Measurements from ENCODE around the gene CHRNA10. TPM values are rescaled to one million over a fixed set of nuclear protein-coding genes. Genes with fewer than 3 reads are reported as not detected.

CHRNA10 gene
- total RNA-seq, 1 experiment from 2014 or later = 1.7 TPM

DNA sequence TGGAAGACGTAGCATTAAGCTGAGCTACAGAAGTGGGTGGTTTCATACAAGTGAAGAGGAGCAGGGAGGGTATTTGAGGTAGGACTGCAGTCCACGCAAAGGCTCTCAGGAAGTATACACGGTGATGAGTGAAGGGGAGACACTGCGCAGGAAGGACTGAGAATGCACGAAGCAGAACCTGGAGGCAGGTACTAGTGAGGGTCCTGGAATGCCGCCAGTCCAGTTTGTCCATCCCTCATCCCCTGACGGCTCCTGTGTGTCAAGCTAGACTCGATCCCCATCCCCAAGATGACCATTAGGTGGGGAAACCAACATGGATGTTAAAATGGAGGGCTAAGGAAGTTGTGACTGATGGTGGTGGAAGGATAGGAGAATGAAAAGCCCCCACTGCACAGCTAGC, 53.2 kb downstream of the CHRNA10 start:
- TF ChIP-seq, protein P1, sequence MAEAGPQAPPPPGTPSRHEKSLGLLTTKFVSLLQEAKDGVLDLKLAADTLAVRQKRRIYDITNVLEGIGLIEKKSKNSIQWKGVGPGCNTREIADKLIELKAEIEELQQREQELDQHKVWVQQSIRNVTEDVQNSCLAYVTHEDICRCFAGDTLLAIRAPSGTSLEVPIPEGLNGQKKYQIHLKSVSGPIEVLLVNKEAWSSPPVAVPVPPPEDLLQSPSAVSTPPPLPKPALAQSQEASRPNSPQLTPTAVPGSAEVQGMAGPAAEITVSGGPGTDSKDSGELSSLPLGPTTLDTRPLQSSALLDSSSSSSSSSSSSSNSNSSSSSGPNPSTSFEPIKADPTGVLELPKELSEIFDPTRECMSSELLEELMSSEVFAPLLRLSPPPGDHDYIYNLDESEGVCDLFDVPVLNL (CRISPR knock-in tag; IDR thresholded peaks at IDR 0.05; ENCODE audit: borderline replicate concordance, low read depth) = no peak
- TF ChIP-seq CBFB (CRISPR knock-in tag; IDR thresholded peaks at IDR 0.05; ENCODE audit: low read depth) (no peak), ZNF423 (CRISPR knock-in tag; IDR thresholded peaks at IDR 0.05) (no peak), NR3C1 (CRISPR knock-in tag; conservative IDR thresholded peaks at IDR 0.05; ENCODE audit: low read depth) (no peak), ATF2 (CRISPR knock-in tag; IDR thresholded peaks at IDR 0.05; ENCODE audit: borderline replicate concordance, low read depth) (no peak), MAX (CRISPR knock-in tag; IDR thresholded peaks at IDR 0.05) (no peak), NR2C2 (CRISPR knock-in tag; IDR thresholded peaks at IDR 0.05) (no peak), GRHL2 (CRISPR knock-in tag; IDR thresholded peaks at IDR 0.05; ENCODE audit: insufficient replicate concordance, severe bottlenecking) (no peak), CREM (CRISPR knock-in tag; IDR thresholded peaks at IDR 0.05) (no peak), GTF2I (CRISPR knock-in tag; conservative IDR thresholded peaks at IDR 0.05) (no peak), ZBTB21 (CRISPR knock-in tag; IDR thresholded peaks at IDR 0.05; ENCODE audit: borderline replicate concordance) (no peak)
- TF ChIP-seq, protein P2, sequence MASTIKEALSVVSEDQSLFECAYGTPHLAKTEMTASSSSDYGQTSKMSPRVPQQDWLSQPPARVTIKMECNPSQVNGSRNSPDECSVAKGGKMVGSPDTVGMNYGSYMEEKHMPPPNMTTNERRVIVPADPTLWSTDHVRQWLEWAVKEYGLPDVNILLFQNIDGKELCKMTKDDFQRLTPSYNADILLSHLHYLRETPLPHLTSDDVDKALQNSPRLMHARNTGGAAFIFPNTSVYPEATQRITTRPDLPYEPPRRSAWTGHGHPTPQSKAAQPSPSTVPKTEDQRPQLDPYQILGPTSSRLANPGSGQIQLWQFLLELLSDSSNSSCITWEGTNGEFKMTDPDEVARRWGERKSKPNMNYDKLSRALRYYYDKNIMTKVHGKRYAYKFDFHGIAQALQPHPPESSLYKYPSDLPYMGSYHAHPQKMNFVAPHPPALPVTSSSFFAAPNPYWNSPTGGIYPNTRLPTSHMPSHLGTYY (CRISPR knock-in tag; IDR thresholded peaks at IDR 0.05) = no peak
- Mint-ChIP-seq H3K36me3 (no peaks in the 10 kb centered on the region), H3K4me3 (no peak overlapping the region), H3K4me1 (peaks cover 14% of the 10 kb centered on the region), H3K27me3 (ENCODE audit: low read depth) (peaks cover 3% of the 10 kb centered on the region; the same call in 1 of the 2 replicates), H3K9me3 (no peaks in the 10 kb centered on the region), H3K27ac (peak overlapping the region; percentile 6; the same call in 1 of the 2 replicates)
- POLR2A ChIA-PET = interaction anchor here (0.8 kb wide), 1 partner anchor 10 kb away, joined by 4 read pairs; no protein-coding TSS in a partner anchor
- CTCF ChIA-PET = interaction anchor here (1.4 kb wide), 1 partner anchor 8 kb away, joined by 6 read pairs; no protein-coding TSS in a partner anchor
- ATAC-seq (no peak; the same call in 1 of the 2 replicates), DNase-seq (ENCODE audit: low spot score) (no peak)

DNA sequence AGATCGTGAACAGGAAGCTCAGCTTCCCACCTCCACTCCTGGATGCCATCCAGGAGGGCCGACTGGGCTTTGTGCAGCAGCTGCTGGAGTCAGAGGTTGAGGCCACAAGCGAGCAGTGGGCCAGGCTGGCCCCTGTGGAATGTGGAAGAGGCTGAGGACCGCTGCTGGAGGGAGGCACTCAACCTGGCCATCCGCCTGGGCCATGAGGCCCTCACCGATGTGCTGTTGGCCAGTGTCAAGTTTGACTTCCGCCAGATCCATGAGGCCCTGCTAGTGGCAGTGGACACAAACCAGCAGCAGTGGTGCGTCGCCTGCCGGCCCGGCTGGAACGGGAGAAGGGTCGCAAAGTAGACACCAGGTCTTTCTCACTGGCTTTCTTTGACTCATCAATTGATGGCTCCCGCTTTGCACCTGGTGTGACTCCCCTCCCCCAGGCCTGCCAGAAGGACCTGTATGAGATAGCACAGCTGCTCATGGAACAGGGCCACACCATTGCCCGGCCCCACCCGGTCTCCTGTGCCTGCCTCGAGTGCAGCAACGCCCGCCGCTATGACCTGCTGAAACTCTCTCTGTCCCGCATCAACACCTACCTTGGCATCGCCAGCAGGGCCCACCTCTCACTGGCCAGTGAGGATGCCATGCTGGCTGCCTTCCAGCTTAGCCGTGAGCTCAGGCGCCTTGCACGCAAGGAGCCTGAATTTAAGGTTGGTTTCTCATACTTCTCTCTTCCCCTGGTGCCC, 54.3 kb downstream of the CHRNA10 start:
- ATAC-seq (no peak), DNase-seq (ENCODE audit: low spot score) (no peak)
- Mint-ChIP-seq H3K4me1 (peaks cover 14% of the 10 kb centered on the region), H3K27me3 (ENCODE audit: low read depth) (peaks cover 3% of the 10 kb centered on the region; the same call in 1 of the 2 replicates), H3K4me3 (no peak overlapping the region), H3K9me3 (peaks cover 6% of the 10 kb centered on the region), H3K36me3 (no peaks in the 10 kb centered on the region), H3K27ac (no peak overlapping the region)
- POLR2A ChIA-PET = no interaction called here
- CTCF ChIA-PET = no interaction called here
- TF ChIP-seq NR2C2 (CRISPR knock-in tag; IDR thresholded peaks at IDR 0.05) (no peak), ATF2 (CRISPR knock-in tag; IDR thresholded peaks at IDR 0.05; ENCODE audit: borderline replicate concordance, low read depth) (no peak), MAX (CRISPR knock-in tag; IDR thresholded peaks at IDR 0.05) (no peak), NFATC4 (CRISPR knock-in tag; IDR thresholded peaks at IDR 0.05) (no peak), MXD4 (CRISPR knock-in tag; IDR thresholded peaks at IDR 0.05; ENCODE audit: borderline replicate concordance) (no peak), KAT7 (CRISPR knock-in tag; IDR thresholded peaks at IDR 0.05; ENCODE audit: borderline replicate concordance) (no peak), FOXP1 (CRISPR knock-in tag; IDR thresholded peaks at IDR 0.05; ENCODE audit: borderline replicate concordance) (no peak), CBFB (CRISPR knock-in tag; IDR thresholded peaks at IDR 0.05; ENCODE audit: low read depth) (no peak), ZNF532 (CRISPR knock-in tag; IDR thresholded peaks at IDR 0.05; ENCODE audit: borderline replicate concordance) (no peak), EMX1 (CRISPR knock-in tag; IDR thresholded peaks at IDR 0.05) (no peak), ZNF232 (CRISPR knock-in tag; IDR thresholded peaks at IDR 0.05) (no peak), GTF2I (CRISPR knock-in tag; conservative IDR thresholded peaks at IDR 0.05) (no peak)
- TF ChIP-seq, protein P3, sequence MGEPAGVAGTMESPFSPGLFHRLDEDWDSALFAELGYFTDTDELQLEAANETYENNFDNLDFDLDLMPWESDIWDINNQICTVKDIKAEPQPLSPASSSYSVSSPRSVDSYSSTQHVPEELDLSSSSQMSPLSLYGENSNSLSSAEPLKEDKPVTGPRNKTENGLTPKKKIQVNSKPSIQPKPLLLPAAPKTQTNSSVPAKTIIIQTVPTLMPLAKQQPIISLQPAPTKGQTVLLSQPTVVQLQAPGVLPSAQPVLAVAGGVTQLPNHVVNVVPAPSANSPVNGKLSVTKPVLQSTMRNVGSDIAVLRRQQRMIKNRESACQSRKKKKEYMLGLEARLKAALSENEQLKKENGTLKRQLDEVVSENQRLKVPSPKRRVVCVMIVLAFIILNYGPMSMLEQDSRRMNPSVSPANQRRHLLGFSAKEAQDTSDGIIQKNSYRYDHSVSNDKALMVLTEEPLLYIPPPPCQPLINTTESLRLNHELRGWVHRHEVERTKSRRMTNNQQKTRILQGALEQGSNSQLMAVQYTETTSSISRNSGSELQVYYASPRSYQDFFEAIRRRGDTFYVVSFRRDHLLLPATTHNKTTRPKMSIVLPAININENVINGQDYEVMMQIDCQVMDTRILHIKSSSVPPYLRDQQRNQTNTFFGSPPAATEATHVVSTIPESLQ (CRISPR knock-in tag; IDR thresholded peaks at IDR 0.05) = no peak
